ENCODE measurements around the gene RGS7. TPM values are rescaled to one million over a fixed set of nuclear protein-coding genes. Genes with fewer than 3 reads are reported as not detected.

Gene RGS7
- total RNA-seq, 1 donor, result 0.36 TPM

DNA sequence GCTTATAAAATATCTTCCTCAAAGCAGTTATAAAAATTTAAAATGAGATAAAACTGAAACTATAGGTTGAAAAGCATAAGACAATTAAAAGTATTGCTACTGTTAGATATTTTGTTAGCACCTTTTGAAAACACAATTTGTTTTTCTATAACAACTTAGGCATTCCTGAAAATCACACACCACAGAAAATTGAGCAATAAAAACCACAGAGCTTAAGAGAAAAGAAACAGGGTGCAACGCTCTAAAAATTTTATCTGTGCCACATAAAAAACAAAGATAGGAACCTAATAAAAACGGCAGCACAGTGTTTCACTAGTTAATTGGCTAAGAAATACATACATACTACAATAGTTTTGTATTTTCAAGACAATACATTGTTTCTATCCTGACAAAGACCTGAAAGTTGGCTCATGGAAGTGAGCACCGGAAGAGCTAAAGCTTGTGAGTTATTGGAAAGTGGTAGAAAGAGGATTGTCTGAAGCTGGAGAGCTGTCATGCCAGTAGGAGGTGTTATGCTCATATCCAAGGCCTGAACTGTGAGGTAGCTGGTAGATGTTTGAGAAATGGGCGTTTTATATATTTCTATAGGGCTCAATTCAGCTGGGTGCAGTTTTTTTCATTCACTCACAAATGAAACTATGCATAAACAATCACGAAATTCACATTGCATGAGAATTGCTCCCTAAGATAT is 45.8 kb downstream of the RGS7 start:
- no peaks in the 10 kb centered on the region for H3K9me3 ChIP-seq (ENCODE audit: low read depth, low read length)
- TF ChIP-seq, protein P1, sequence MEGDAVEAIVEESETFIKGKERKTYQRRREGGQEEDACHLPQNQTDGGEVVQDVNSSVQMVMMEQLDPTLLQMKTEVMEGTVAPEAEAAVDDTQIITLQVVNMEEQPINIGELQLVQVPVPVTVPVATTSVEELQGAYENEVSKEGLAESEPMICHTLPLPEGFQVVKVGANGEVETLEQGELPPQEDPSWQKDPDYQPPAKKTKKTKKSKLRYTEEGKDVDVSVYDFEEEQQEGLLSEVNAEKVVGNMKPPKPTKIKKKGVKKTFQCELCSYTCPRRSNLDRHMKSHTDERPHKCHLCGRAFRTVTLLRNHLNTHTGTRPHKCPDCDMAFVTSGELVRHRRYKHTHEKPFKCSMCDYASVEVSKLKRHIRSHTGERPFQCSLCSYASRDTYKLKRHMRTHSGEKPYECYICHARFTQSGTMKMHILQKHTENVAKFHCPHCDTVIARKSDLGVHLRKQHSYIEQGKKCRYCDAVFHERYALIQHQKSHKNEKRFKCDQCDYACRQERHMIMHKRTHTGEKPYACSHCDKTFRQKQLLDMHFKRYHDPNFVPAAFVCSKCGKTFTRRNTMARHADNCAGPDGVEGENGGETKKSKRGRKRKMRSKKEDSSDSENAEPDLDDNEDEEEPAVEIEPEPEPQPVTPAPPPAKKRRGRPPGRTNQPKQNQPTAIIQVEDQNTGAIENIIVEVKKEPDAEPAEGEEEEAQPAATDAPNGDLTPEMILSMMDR (IDR thresholded peaks at IDR 0.05; ENCODE audit: extremely low read depth, low read depth, low read length), result peak; percentile 11
- no peaks in the 10 kb centered on the region for H3K79me2 ChIP-seq (ENCODE audit: insufficient read depth, low read length)
- H3K4me3 ChIP-seq (ENCODE audit: insufficient read depth, low read length), result no peak overlapping the region
- H4K20me1 ChIP-seq (ENCODE audit: insufficient read depth, low read length), result no peaks in the 10 kb centered on the region
- no peak overlapping the region for H3K4me2 ChIP-seq (ENCODE audit: insufficient read depth, low read length)
- no peak overlapping the region for H3K27ac ChIP-seq (ENCODE audit: low read depth, low read length)
- DNase-seq (ENCODE audit: insufficient read length, low spot score, missing footprints), result no peak
- no peaks in the 10 kb centered on the region for H3K27me3 ChIP-seq (ENCODE audit: insufficient read depth, low read length)
- no peak overlapping the region for H2AFZ ChIP-seq (ENCODE audit: low read length)
- H3K4me1 ChIP-seq (ENCODE audit: insufficient read depth, low read length), result no peaks in the 10 kb centered on the region
- no peaks in the 10 kb centered on the region for H3K36me3 ChIP-seq (ENCODE audit: insufficient read depth, low read length)

DNA sequence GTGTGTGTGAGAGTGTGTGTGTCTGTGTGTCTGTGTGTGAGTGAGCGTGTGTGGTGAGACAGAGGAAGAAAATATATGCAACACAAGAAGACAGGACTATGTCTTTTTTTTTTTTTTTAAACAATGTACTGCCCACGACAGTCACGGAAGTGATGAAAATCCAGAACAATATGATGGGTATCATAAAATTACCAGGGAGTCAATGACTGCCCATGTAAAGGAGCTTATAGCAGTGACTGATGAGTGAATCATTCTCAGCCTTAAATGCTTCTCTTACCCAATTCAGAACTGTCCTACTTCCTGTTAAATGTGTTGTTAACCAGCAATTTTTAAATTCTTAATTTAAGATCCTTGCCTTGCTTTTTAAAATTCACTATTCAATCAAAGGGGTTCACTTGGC is 46.6 kb downstream of the RGS7 start:
- Histone ChIP-seq H3K4me2 (ENCODE audit: insufficient read depth, low read length) (no peak overlapping the region), H3K79me2 (ENCODE audit: insufficient read depth, low read length) (no peaks in the 10 kb centered on the region), H2AFZ (ENCODE audit: low read length) (no peak overlapping the region), H3K4me1 (ENCODE audit: insufficient read depth, low read length) (no peaks in the 10 kb centered on the region), H3K4me3 (ENCODE audit: insufficient read depth, low read length) (no peak overlapping the region), H3K36me3 (ENCODE audit: insufficient read depth, low read length) (no peaks in the 10 kb centered on the region), H3K9me3 (ENCODE audit: low read depth, low read length) (no peaks in the 10 kb centered on the region), H4K20me1 (ENCODE audit: insufficient read depth, low read length) (no peaks in the 10 kb centered on the region), H3K27me3 (ENCODE audit: insufficient read depth, low read length) (no peaks in the 10 kb centered on the region), H3K27ac (ENCODE audit: low read depth, low read length) (no peak overlapping the region)
- DNase-seq (ENCODE audit: insufficient read length, low spot score, missing footprints), result peak; percentile 66
- TF ChIP-seq, protein P1 (IDR thresholded peaks at IDR 0.05; ENCODE audit: extremely low read depth, low read depth, low read length), result no peak

DNA sequence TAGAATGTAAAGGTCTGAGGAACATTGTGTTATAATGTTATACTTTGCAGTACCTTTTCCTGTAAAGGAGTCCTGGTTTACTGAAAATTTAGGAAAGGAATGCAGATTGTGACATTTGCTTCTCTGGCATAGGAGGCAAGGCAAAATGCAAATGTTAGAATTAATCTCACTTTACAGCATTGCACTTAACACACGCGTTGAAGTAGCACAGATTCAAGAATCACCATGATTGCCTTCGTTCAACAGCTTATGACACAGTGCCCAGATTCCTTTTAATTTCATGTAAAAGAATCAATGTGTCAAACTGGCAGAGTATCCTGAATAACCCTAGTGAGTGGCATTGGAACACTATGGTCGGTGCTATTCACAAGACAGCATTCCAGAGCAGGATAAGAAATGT is 47.4 kb downstream of the RGS7 start:
- H2AFZ ChIP-seq (ENCODE audit: low read length), result no peak overlapping the region
- H3K79me2 ChIP-seq (ENCODE audit: insufficient read depth, low read length), result no peaks in the 10 kb centered on the region
- H3K36me3 ChIP-seq (ENCODE audit: insufficient read depth, low read length), result no peaks in the 10 kb centered on the region
- no peaks in the 10 kb centered on the region for H3K27me3 ChIP-seq (ENCODE audit: insufficient read depth, low read length)
- H4K20me1 ChIP-seq (ENCODE audit: insufficient read depth, low read length), result no peaks in the 10 kb centered on the region
- no peaks in the 10 kb centered on the region for H3K4me1 ChIP-seq (ENCODE audit: insufficient read depth, low read length)
- no peak overlapping the region for H3K4me2 ChIP-seq (ENCODE audit: insufficient read depth, low read length)
- no peak overlapping the region for H3K4me3 ChIP-seq (ENCODE audit: insufficient read depth, low read length)
- DNase-seq (ENCODE audit: insufficient read length, low spot score, missing footprints), result no peak
- TF ChIP-seq, protein P1 (IDR thresholded peaks at IDR 0.05; ENCODE audit: extremely low read depth, low read depth, low read length), result no peak
- H3K9me3 ChIP-seq (ENCODE audit: low read depth, low read length), result no peaks in the 10 kb centered on the region
- no peak overlapping the region for H3K27ac ChIP-seq (ENCODE audit: low read depth, low read length)

DNA sequence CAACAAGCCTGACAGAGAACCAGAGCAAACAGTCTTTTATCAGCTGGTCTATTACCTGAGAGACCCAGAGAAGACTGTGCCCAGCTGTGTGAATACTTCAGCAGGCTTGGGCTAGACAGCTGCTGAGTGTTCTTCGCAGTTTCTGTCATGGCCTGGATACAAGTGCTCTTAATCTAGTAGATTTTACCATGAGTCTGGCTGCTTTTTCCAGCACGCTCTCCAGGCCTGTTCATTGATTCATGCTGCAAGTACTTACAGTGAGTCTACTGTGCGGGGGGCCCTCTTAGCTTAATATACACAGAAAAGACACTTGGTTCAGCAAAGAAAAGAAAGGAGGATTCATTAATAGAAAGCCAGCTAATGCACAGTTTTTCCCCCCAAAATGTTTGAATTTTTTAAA is 48.5 kb downstream of the RGS7 start:
- H4K20me1 ChIP-seq (ENCODE audit: insufficient read depth, low read length), result no peaks in the 10 kb centered on the region
- no peaks in the 10 kb centered on the region for H3K9me3 ChIP-seq (ENCODE audit: low read depth, low read length)
- no peaks in the 10 kb centered on the region for H3K4me1 ChIP-seq (ENCODE audit: insufficient read depth, low read length)
- H3K27me3 ChIP-seq (ENCODE audit: insufficient read depth, low read length), result no peaks in the 10 kb centered on the region
- TF ChIP-seq, protein P1 (IDR thresholded peaks at IDR 0.05; ENCODE audit: extremely low read depth, low read depth, low read length), result no peak
- DNase-seq (ENCODE audit: insufficient read length, low spot score, missing footprints), result no peak
- no peak overlapping the region for H3K27ac ChIP-seq (ENCODE audit: low read depth, low read length)
- H3K4me3 ChIP-seq (ENCODE audit: insufficient read depth, low read length), result no peak overlapping the region
- H3K79me2 ChIP-seq (ENCODE audit: insufficient read depth, low read length), result no peaks in the 10 kb centered on the region
- no peak overlapping the region for H3K4me2 ChIP-seq (ENCODE audit: insufficient read depth, low read length)
- H3K36me3 ChIP-seq (ENCODE audit: insufficient read depth, low read length), result no peaks in the 10 kb centered on the region
- no peak overlapping the region for H2AFZ ChIP-seq (ENCODE audit: low read length)

Measured in osteoblast (primary cell).